Measurements from ENCODE around the gene UBR4. TPM values are rescaled to one million over a fixed set of nuclear protein-coding genes. Genes with fewer than 3 reads are reported as not detected.

Gene UBR4
- total and polyA plus RNA-seq, 2 of the 8 experiments (the other 6 are each of a cell fraction or from before 2014, with no cell fraction given): 139 to 152 TPM

DNA sequence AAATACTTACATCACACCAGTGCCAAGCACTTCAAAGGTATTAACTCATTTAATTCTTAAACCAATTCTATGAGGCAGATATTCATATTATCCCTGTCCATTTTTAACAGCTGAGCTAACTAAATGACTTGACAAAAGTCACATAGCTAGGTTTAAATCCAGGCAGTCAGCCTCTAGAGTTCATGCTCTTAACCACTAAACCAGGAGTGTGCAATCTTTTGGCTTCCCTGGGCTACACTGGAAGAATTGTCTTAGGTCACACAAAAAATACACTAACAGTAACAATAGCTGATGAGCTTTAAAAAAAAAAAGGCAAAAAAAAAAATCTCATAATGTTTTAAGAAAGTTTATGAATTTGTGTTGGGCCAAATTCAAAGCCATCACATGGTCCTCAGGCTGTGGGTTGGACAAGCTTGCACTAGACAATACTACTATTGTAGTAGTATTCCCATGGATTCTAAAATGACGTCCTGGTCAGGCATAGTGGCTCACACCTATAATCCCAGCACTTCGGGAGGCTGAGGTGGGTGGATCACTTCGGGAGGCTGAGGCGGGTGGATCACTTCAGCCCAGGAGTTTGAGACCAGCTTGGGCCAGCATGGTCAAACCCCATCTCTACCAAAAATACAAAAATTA, 10.0 kb downstream of the UBR4 start:
- H3K23me2 ChIP-seq (ENCODE audit: low read depth, low read length): no peaks in the 10 kb centered on the region
- TF ChIP-seq RAD21 (IDR thresholded peaks at IDR 0.05 in 1 of 2, conservative IDR thresholded peaks at IDR 0.05 in 1 of 2; ENCODE audit: low read depth in 2 of 2, low read length in 2 of 2) (no peak), ASH2L (IDR thresholded peaks at IDR 0.05; ENCODE audit: low read length) (no peak), SP1 (IDR thresholded peaks at IDR 0.05; ENCODE audit: low read depth, low read length) (no peak), SAP30 (IDR thresholded peaks at IDR 0.05; ENCODE audit: insufficient read depth, insufficient replicate concordance, low read length) (no peak), SP4 (IDR thresholded peaks at IDR 0.05; ENCODE audit: low read length) (no peak), CBX5 (IDR thresholded peaks at IDR 0.05; ENCODE audit: low read depth, low read length) (no peak)
- no peak overlapping the region for H2AK5ac ChIP-seq (ENCODE audit: low read depth, low read length)
- H3K56ac ChIP-seq (replicated peaks; ENCODE audit: insufficient read length, low read depth, low read length): no peak overlapping the region
- H4K5ac ChIP-seq (ENCODE audit: insufficient read length, low read depth, low read length): no peak overlapping the region
- 98% methylated on average over 4 of the region's 4 CpGs; no CpG with 5 or more reads in 1 of the 2 experiments for WGBS, 2 experiments (ENCODE audit: extremely low coverage in 1 of 2, insufficient coverage in 1 of 2, insufficient read length in 1 of 2, insufficient replicate concordance in 2 of 2, low coverage in 1 of 2, low lambda C conversion rate in 2 of 2, missing lambda C conversion rate in 1 of 2)
- H4K91ac ChIP-seq (replicated peaks; ENCODE audit: insufficient read length, low read length): no peak overlapping the region
- H2AFZ ChIP-seq (ENCODE audit: low read length): no peak overlapping the region
- POLR2A ChIA-PET (ENCODE audit: partially characterized antibody): interaction anchor here (1.1 to 2.1 kb wide), 4 partner anchors 9 to 52 kb away, joined by 4 to 6 read pairs (median 4); partner anchors contain the start of genes EMC1 and MRTO4
- no peak overlapping the region for H3K4me2 ChIP-seq (ENCODE audit: insufficient read depth in 1 of 2, low read depth in 2 of 2, low read length in 2 of 2)
- no peaks in the 10 kb centered on the region for H3K4me1 ChIP-seq (replicated peaks in 1 of 4; ENCODE audit: control insufficient read depth in 3 of 4, insufficient read depth in 4 of 4, low read length in 3 of 4)
- FAIRE-seq: no peak
- no peak overlapping the region for H3K4me3 ChIP-seq (ENCODE audit: extremely low read depth in 1 of 4, insufficient read depth in 2 of 4, low read depth in 3 of 4, low read length in 4 of 4)
- no peak overlapping the region for H3K14ac ChIP-seq (ENCODE audit: insufficient read length)
- no peak overlapping the region for H2BK20ac ChIP-seq (ENCODE audit: low read length)
- no peak overlapping the region for H3K9ac ChIP-seq (replicated peaks in 1 of 4; ENCODE audit: extremely low read depth in 1 of 4, low read depth in 3 of 4, low read length in 3 of 4)
- peaks cover 23 to 60% of the 10 kb centered on the region in 2 experiments for H3K79me2 ChIP-seq (ENCODE audit: control insufficient read depth in 1 of 2, insufficient read depth in 2 of 2, low read length in 2 of 2)
- H3K27ac ChIP-seq (ENCODE audit: low read depth, low read length): no peak overlapping the region
- no peaks in the 10 kb centered on the region for H3K27me3 ChIP-seq (replicated peaks in 1 of 4; ENCODE audit: control insufficient read depth in 3 of 4, extremely low read depth in 1 of 4, insufficient read depth in 3 of 4, low read length in 3 of 4)
- no peaks in the 10 kb centered on the region; the same call in 1 of the 2 replicates for H3K79me1 ChIP-seq (ENCODE audit: low read depth, low read length)
- H3K36me3 ChIP-seq (ENCODE audit: control insufficient read depth in 2 of 4, insufficient read depth in 4 of 4, low read length in 3 of 4): peaks cover 33 to 56% (median 44%) of the 10 kb centered on the region in 4 experiments
- CTCF ChIA-PET (ENCODE audit: partially characterized antibody): interaction anchor here (0.6 to 1.3 kb wide), 6 partner anchors 31 to 293 kb away, joined by 3 to 4 read pairs (median 3); no protein-coding TSS in a partner anchor
- H4K8ac ChIP-seq (ENCODE audit: extremely low read depth, insufficient read depth, low read length): no peak overlapping the region
- H2BK15ac ChIP-seq (ENCODE audit: low read length): no peak overlapping the region
- no peaks in the 10 kb centered on the region for H3K9me3 ChIP-seq (ENCODE audit: insufficient read depth in 2 of 2, low read depth in 1 of 2, low read length in 1 of 2)
- H3K23ac ChIP-seq (ENCODE audit: insufficient read length): no peak overlapping the region
- no peak overlapping the region for H2BK12ac ChIP-seq (ENCODE audit: low read depth, low read length)
- H3K4ac ChIP-seq (replicated peaks; ENCODE audit: insufficient read length, low read depth, low read length): no peak overlapping the region
- peaks cover 9 to 10% of the 10 kb centered on the region in 2 experiments for H4K20me1 ChIP-seq (replicated peaks in 1 of 2; ENCODE audit: control insufficient read depth in 1 of 2, insufficient read depth in 2 of 2, low read length in 2 of 2)
- no peak overlapping the region for H2BK120ac ChIP-seq (replicated peaks; ENCODE audit: low read depth, low read length)
- DNase-seq (ENCODE audit: low read depth in 1 of 2, low spot score in 2 of 2): no peak
- H2BK5ac ChIP-seq (ENCODE audit: low read depth, low read length): no peak overlapping the region
- H3K18ac ChIP-seq (ENCODE audit: extremely low read depth, low read length): no peak overlapping the region
